ENCODE results near the gene FGF19.

Gene FGF19

GRCh38 chr11:69651834-69652620 lies 51.8 kb downstream of the FGF19 start:
- no peak for DNase-seq (ENCODE audit: extremely low spot score)
- TF ChIP-seq, protein P1, sequence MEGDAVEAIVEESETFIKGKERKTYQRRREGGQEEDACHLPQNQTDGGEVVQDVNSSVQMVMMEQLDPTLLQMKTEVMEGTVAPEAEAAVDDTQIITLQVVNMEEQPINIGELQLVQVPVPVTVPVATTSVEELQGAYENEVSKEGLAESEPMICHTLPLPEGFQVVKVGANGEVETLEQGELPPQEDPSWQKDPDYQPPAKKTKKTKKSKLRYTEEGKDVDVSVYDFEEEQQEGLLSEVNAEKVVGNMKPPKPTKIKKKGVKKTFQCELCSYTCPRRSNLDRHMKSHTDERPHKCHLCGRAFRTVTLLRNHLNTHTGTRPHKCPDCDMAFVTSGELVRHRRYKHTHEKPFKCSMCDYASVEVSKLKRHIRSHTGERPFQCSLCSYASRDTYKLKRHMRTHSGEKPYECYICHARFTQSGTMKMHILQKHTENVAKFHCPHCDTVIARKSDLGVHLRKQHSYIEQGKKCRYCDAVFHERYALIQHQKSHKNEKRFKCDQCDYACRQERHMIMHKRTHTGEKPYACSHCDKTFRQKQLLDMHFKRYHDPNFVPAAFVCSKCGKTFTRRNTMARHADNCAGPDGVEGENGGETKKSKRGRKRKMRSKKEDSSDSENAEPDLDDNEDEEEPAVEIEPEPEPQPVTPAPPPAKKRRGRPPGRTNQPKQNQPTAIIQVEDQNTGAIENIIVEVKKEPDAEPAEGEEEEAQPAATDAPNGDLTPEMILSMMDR (IDR thresholded peaks at IDR 0.05; ENCODE audit: control extremely low read depth, extremely low read depth, low read depth, missing control alignments) = no peak
- CTCF ChIA-PET = interaction anchor here (1.0 kb wide), 1 partner anchor 9 kb away, joined by 3 read pairs; no protein-coding TSS in a partner anchor
- POLR2A ChIA-PET = no interaction called here

- ChIA-PET CTCF (no interaction called here), POLR2A (no interaction called here)
- TF ChIP-seq, protein P1 (IDR thresholded peaks at IDR 0.05; ENCODE audit: control extremely low read depth, extremely low read depth, low read depth, missing control alignments) = no peak
- no peak for DNase-seq (ENCODE audit: extremely low spot score)
Measured at GRCh38 chr11:69650832-69651344, 52.9 kb downstream of the FGF19 start.

DNA sequence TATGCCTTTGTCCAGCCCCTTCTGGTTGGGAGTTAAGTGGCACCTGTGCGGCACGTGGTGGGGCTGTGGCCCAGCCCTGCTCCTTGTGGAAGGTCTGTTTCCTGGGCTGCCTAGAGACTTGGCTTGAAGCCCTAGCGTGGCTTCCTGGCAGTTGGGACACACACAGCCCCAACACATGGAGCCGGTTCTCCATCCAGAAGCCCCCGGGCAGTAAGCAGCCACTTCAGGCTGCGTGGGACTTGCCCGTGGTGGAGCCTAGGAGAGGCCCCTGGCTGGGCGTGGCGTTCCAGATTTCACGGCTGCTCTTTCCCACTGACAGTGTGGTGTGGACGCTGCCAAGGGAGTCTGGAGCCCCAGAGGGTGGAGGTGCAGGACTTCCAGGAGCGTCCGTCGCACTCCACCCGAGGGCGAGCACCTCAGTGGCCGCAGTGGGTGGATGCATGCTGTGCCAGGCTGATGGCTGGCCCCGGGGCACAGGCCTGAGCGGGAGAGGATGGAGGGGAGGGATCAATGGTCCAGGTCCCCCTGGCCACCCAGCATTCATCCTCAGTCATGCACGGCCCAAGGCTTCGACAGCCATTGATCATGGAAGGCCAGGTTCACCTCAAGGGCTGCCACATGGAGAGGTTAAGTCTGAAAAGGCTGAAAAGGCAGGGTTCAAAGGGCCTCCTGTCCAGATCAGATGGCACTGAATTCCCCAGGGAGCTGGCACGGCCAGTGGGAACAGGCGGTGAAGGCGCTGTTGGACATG lies 53.6 kb downstream of the FGF19 start:
- TF ChIP-seq, protein P1 (IDR thresholded peaks at IDR 0.05; ENCODE audit: control extremely low read depth, extremely low read depth, low read depth, missing control alignments) = no peak
- DNase-seq (ENCODE audit: extremely low spot score) = no peak
- CTCF ChIA-PET = no interaction called here
- POLR2A ChIA-PET = no interaction called here

DNA sequence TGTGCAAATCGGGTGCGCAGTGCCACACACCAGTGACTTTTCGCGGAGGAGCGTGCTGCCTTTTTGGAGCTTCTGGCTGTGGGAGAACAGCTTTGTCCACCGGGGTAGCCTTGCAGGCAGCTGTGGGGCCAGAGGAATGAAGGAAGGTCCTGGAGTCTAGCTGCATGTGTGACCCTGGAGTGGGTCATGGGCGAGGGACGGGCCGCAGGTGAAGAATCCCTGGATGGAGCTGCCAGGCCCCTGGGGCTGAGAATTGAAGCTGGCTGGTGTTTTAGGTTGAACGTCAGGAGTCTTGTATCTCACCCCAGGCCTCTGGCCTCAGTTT lies 54.3 kb downstream of the FGF19 start:
- TF ChIP-seq, protein P1 (IDR thresholded peaks at IDR 0.05; ENCODE audit: control extremely low read depth, extremely low read depth, low read depth, missing control alignments) = no peak
- POLR2A ChIA-PET = no interaction called here
- CTCF ChIA-PET = interaction anchor here (1.1 kb wide), 1 partner anchor 548 kb away, joined by 3 read pairs; no protein-coding TSS in a partner anchor
- DNase-seq (ENCODE audit: extremely low spot score) = no peak

GRCh38 chr11:69648679-69649575 lies 54.9 kb downstream of the FGF19 start:
- no peak for DNase-seq (ENCODE audit: extremely low spot score)
- TF ChIP-seq, protein P1 (IDR thresholded peaks at IDR 0.05; ENCODE audit: control extremely low read depth, extremely low read depth, low read depth, missing control alignments) = no peak
- ChIA-PET CTCF (interaction anchor here (1.1 kb wide), 1 partner anchor 548 kb away, joined by 3 read pairs; no protein-coding TSS in a partner anchor), POLR2A (no interaction called here)
